ENCODE results near the gene KCNIP2.

Gene KCNIP2

DNA sequence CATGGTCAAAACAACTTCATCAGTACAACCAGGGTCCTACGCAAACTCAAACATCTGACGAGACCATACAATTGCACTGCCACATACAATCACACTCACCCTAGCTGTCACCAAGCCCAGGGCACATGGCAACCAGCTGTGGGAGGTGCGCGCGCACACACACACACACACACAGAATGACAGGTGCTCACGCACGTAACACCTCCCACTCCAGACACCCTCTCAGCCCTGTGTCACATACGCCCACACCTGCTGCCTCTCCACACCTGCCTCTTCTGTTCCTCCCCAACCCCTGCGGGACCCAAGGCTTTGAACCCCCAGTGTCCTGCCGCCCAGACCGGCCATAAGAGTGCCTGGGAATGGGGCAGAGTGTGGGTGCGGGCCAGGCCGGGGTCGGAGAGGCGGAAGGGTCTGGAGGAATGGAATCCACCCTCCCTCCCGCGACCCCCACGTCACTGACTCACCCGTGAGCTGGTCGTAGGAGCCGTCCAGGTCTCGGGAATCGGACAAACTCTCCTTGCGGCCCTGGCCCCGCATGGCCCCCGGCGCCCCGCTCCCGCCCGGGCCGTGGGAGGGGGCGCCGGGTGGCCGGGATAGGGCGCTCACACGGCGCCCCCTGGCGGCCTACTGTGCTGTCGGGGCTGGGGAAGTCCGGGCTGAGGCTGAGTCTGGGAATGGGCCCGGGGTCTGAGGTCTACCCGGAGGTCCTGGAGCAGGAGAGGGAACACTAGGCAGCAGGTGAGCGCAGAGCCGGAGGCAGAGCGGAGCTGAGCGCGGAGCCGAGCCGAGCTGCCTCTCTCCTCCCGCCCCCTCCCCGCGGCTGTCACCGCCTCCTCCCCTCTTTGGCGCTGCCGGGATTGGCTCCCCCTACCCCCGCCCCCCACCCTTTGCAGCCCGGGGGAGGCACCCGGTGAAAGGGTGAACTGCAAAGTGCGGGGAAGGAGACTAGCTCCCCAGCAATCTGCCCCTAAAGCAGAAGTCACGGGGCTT is at the start of gene KCNIP2:
TSS of gene KCNIP2 (minus strand) at position 769 of the 990 bp plus-strand sequence. CDS start at position 537, 232 bp downstream.
- peak; percentile 21 for DNase-seq

DNA sequence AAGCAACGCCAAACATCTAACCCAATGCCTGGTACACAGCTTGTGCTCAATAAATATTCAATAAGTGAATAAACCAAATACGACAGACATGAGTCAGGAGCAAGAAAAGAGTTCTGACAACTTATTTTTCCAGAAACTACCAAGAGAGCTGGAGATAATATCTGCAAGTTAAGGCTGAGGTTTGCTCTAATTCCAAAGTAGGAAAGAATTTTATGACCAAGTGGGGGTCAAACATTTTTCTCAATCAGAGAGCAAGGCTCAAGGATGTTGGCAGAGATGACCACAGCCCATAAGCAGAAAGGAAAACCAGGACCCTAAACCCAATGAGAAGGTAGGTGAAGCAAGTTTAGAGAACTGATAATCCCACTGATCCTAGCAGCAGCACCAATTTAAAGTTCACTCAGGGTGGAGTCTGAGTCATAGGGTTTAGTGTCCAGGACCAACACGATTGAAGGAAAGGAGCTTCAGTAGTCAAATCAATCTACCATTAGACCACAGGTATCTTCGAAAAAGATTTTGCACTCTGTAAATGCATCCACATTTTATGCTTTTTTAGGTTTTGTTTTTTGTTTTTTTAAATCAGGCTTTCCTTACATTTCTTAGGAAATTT is 49.3 kb upstream of the KCNIP2 start:
- DNase-seq, result no peak

DNA sequence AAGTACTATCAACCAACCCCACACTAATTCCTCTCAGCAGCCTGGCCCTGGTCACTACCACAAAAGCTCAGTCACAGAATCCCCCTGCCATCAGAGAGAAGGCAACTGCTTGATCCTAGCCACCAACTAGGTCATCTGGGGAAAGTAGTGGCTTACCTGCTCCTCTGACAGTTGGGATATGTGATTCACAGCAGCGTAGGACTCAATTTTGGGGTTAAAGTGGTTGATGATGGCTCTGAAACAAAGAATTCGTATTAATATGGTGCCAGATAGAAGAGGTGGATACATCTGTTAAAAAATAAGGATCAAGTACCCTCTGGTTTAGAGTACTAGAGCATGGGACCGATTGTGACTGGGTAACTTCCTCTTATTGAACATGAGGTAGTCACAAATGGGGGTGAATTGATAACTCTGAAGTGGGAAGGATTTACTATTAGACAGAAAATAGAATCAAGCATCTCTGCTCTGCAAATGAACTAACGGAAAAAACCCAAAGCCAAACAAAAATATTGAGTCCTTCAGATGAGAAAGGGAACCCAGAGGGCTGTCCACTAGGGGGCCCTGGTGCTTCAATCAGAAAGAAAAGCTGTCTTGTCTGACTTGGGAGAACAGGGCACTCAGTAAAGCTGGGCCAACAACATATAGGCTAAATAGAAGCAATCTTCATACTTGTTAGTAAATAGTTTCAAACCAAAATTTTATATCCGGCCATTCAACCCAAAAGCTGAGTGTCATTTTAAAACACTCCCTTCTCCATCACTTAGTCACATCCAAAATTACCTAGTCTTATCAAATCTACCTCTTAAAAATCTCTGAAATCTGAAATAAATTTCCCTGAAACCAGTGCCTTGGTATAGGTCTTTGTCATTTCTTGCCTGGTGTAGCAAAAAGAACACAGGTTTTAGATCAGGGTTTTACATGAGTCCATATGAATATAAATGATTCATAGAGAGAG is 45.9 kb upstream of the KCNIP2 start:
- DNase-seq, result peak; percentile 16

DNA sequence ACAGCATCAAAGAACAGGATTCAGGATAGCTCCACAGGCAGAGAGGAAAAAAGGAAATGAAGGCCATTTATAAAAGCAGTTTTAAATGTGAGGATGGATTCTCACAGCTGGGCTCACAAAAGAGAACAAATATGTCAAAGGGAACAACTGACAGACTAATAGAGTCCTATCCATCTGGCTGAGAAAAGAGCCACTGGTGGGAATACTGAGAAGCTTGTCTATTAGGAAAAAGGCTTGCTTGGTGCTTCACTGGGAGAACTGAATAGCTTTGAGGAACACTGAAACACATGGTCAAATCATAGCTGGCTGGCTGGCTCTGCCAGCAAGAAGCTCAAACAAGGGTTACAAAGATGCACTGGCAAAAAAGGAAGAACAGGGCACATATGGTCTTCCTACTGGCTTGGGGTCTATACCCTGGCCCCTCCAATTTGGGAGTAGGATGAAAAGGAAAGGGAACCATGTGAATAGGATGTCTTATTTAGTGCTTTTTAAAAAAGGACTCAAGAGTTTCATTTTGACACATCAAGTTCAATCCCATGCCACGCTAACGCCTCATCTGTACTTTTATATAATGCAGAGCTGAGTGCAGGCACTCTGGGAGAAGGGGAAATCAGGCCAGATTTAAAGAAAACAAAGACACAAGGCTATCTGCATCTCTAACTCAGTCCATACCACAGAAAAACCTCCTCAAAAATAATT is 44.8 kb upstream of the KCNIP2 start:
- DNase-seq, result no peak

DNA sequence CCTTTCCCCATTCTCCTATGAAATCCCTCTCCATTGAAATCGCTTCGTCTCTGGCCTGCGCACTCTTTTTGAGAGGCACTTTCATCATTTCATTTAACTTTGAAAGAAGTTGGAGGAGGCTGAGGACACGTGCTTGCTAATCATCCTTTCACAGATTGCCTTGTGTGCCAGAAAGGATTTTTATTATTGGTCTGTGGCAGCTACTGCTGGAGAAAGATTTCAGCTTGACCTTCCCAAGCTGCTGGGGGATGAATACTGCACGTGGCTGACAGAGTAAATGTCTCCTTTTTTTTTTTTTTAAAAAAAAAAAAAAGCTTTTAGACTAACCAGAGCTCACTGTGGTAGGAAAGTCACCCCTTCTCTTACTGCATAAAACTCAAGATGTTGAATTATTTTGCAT is 44.2 kb upstream of the KCNIP2 start:
- no peak for DNase-seq

DNA sequence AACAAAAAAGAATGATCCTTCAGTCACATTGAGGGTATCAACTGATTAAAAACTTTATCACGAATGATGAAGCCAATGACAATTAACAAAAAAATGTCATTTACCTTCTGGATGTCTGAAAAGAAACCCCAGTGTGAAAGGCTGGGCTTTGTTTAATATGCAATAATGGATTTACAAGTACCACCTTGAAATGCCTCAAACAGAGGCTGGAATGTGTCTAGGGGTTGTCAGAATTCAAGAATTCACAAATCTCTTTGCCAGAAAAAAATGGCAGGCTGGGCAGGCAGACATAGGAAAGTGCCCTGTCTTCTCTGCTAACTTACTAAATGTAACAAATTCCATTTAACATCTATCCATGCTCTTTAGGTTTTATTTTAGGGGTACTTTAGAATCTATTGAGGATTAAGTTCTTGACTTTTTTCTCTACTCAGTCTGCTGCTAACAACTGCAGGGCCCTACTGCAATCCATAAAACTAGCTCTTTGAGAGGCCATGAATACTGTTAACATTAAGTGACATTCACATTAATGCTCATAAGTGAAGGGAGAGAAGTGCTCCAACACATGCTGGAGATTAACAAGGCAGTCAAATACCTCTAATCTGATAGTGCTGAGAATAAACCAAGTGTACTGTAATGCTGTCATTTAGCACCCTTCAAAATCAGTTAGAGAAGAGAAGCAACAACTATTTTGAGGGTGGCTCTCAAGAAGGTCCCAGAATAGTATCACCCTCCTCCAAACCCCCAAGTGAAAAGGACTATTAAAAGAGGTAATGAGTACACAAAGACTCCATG is 43.1 kb upstream of the KCNIP2 start:
- no peak for DNase-seq

DNA sequence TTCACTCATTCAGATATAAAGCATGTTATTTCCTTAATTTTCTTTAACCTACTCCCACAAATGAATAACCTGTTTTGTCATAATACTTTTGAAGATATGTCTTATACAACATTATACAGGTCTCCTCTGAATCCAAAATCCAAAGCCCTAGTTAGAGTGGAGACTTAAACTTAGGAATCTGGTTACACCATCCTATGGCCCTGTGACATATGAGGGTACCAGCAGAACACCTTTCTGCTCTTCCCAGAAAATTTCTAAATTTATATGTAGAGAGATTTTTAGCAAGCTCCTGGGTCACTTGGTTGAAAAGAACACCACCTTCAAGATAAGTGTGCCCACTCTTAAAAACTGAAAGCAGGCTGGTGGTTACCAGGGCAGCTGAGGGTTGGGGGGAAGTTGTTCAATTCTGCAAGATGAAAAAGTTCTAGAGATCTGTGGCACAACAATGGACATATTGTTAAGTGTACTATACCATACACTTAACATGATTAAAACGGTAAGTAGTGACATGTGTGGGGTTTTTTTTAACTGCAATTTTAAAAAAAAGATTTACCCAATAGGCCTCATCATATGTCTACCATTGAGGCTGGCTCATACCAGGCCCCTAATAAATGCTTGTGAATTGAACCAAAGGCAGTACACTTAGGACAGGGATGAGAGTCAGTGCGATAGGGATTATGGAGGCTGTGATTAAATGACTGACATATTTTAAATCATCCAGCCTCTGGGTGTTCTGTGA is 37.6 kb upstream of the KCNIP2 start:
- no peak for DNase-seq

DNA sequence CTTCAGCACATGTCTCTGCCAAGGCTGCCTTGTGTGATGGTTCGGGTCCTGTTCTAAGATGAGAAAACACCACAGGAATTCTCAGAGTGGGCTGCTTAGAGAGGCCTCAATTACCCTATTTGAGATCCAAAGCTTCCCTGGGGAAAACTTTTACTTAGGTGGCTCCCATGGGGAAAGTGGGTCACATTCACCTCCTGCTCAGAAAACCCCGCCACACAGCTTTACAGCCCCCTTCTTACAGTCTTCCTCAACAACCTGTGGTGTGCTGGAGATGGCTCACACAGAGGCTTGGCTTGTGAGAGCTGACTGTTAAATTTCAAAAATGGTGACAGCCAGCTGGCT is 36.6 kb upstream of the KCNIP2 start:
- DNase-seq, result no peak

DNA sequence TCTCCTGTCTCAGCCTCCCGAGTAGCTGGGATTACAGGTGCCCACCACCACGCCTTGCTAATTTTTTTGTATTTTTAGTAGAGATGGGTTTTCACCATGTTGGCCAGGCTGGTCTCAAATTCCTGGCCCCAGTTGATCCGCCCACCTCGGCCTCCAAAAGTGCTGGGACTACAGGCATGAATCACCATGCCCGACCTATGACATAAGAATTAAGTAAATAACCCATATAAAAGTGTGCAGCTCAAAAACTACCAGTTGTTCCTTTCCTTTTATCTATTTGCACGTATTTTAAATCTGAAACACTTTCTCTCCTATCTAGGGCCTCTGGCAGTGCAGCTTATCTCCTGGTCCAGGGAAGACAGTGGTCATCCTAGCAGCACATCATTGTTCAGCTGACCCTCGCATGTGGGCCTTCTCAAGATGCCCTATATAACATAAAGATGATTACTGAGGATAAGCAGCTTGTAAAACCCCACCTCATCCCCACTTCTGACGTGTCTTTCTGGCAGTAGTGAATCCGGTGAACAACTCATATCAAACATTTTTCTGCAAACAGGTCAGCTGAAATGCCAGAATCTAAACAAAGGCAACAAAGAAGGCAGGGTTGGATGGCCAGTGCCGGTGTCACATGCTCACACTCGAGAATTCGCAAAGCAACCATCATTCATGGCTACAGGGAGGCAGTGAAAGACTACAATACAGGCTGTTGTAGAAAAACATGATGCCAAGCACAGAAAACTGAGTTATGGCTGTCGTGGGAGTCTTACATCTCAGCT is 36.0 kb upstream of the KCNIP2 start:
- no peak for DNase-seq

DNA sequence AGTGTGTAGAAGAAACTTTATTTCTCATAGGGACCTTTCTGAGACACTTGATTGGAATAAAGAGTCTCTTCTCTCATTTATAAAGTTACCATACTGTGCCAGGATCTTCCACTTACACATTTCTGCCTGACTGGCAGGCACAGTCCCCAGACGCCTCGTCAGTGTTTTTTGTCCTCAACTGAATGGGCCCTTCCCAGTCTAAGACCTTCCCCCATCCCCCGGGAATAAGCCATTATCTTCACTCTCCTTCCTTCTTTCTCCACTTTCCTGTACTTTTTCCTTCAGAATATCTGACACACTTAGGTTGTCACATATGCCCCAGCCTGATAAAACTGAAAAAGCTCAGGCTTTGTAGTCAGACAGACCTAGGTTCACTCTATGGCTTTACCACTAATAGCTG is 35.3 kb upstream of the KCNIP2 start:
- no peak for DNase-seq

DNA sequence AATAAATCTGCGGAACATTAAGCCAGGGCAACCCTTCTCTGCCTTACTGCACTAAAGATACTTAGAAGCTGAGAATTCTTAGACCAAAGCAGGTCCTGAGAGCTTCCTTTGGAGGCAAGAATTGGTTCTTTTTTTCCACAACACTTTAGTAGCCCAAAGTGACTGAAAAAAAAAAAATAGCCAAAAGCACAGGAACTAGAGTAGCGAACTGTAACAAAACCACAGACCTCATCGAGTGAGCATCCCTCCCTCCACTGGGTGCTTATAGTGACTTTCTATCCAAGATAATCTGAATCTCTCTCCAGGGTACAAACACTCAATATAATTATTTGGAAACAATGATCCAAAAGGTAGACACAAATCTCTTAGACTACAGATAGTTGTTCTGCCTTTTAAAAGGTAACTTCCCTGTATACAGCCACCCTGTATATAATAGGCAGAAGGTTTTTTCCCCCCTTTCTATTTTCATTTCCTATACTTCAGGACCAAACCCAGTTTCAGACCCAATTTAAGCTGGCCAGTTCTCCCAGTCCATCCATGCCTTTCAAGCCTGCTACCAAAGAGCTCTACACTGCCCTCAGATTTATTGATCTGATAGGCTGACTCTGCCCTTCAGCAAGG is 31.6 kb upstream of the KCNIP2 start:
- DNase-seq, result no peak

DNA sequence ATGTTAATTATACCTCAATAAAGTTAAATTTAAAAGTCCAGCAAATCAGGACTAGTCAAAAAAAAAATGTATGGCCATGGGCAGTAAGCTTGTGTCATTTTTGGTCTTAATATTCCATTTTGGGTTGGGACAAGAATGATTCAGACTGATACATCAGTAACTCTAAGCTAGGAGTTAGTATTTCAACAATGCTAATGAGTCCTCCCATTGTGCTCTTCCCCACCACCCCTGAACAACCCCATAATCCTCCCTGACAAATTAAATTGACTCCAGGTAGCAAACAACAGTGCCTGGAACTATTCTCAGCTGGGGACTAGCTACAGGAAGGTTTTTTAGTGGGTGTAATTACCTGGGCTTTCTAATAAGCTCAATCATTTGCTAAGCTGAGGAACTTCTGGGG is 30.7 kb upstream of the KCNIP2 start:
- DNase-seq, result no peak

DNA sequence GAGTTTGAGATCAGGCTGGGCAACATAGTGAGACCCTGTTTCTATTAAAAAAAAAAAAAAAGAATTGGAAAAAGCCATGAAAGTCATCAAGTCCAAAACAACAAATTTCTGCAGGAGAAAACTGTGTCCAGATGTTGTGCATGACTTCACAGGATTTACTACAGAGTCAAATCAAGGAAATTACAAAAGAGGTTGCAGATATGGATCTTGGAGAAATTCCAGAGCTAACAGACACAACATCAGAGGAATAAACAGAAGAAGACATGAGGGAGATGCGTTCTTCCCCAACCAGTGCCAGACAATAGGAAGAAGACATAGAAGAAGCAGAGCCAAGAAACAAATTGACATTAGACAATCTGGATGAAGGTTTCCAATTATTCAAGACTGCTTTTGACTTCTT is 24.3 kb upstream of the KCNIP2 start:
- no peak for DNase-seq

DNA sequence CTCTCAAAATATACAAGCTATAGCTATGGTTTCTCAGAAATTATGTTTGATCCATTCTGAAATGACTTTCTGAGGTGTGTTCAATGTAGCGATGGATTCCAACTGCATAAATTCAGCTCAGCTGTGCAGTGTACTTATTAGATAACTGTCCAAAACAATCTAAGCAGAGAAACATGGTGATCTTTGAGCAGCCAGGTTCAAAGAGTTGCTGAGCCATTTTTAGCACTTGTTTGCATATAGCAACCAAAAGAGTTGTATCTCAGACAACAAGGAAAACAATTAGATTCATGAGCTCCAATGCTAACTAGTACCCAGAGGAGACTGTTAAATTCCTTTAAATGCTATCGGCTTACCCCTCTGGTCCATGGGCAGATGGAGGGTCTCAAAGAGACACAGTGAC is 15.9 kb upstream of the KCNIP2 start:
- no peak for DNase-seq

DNA sequence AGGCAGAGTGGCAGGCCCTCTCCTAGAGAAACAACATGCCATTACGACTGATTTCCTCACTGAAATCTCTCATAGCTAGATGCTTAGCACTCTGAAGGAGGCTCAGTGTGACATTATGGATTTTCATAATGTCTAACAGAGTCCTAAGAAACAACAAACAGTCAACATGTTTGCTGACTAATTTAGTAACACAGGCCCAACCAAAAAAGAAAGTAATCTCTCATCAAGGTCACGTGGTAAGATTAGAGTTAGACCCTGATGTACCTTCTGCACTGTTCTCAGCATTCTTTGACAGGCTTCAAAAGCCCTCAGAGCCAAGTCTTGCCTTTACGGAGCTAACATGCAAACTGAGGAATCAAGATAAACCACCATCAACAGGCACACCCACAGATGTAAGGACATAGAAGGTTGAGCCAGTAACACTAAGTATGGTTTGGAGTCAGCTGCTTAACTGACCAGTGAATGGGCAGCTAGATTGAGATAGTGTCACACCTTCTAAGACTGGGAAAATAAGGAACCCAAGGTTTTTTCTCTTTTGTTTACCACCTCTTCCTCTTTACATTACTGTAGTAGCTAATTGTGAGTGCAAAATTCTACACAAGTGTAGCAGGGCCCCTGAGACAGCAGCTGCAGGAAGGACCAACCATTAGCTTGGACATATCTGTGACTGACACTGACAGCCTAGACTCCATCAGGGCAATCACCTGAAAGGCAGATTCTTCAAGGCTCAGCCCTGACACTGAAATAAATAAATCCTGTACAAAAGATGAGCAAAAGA is 15.3 kb upstream of the KCNIP2 start:
- DNase-seq, result no peak

DNA sequence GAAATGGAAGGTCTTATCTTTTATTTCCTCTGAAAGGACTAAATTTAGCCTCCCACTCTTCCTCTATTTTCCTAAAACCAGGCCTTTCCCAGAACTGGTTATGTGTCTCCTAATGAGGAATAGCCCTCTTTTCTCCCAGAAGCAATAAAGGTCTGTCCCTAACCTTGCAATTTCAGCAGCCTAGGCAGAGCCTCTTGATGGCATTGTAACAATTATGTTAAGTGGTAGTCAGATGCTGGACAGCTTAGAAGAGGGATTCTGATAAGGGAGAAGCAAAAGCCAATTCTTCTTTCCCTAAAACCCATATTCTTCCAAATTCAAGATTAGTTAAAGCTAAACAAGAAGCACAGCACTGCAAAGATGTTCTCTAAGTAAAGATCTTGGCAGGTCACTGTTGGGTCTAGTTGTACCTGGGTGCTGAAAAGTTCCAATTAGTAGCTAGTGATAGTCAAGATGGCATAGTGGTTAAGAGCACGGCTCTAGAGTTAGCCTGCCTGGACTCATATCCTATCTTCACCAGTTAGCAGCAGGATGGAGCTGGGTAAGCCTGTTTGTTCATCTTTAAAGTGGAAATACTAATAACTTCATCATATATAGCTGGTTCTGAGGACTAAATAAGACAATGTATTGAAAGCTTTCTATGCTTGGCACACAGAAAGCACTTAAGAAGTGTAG is 14.3 kb upstream of the KCNIP2 start:
- DNase-seq, result no peak

DNA sequence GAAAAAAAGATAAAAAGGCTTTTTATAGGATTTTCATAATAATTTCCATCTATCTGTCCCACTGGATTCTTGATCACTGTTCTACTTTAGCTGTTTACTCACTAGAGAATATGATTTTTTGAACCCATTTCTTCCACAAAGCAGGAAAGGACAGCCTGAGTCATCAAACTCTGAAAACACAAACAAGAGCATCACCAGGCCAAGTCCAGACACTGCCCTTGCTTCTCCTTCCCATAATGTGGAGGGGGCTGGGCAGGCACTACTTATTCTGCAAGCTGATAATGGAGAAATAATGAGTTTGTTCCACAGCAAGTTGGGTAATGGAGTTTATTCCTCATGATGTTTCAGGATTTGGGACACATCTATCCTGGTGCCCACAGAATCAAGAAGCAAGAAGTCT is 13.0 kb upstream of the KCNIP2 start:
- no peak for DNase-seq

DNA sequence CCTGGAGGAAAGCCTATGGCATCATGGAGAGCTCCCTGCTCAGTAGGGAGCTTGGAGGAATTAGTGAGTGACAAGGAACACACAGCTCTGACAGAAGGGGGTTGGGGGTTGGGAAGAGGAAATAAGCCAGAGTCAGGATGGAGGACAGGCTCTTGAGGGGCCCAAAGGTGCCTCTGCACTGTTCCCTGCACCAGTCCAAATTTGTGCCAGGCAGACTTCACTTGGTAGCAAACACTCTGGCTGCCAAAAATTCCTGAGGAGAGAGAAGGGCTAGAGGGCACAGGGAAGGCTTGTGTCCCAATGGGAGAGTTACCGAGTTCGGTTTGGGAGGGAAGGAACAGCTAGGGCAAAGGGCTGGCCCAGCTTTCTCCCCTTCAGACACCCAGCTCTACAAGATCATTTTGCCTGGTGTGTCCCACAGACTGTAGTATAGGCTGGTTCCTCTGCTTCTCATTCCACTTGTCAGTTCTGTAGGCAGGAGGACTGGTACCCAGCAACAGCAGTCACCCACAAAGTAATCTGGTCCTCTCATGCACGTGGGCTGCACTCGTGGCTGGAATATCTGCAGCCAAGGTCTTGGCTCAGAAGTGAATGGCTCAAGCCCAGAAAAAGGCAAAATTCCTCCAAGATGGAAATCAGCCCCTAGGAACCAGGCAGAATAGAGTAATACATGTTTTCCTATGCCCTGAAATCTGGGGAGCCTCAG is 8.0 kb upstream of the KCNIP2 start:
- DNase-seq, result no peak

Measured in NCI-H774 (cell line).